ENCODE data around the gene SP2. TPM values are rescaled to one million over a fixed set of nuclear protein-coding genes. Genes with fewer than 3 reads are reported as not detected.

Gene SP2
- polyA plus RNA-seq (ENCODE audit: low read depth in 6 of 6), result 10 to 100 TPM in 2 of 6 donors, 1 to 10 TPM in 4; 2.2 to 17.1 (median 9.4) TPM

GRCh38 chr17:47895856-47896671 is at the start of gene SP2:
SP2 (plus strand) TSS chr17:47896236; CDS start chr17:47896287, 51 bp downstream.
- Mint-ChIP-seq H3K9me3 (no peaks in the 10 kb centered on the region), H3K4me1 (peaks cover 40 to 62% (median 43%) of the 10 kb centered on the region in 3 donors), H3K4me3 (peak within 1 kb of the TSS; percentile 92 to 100 (median 100)), H3K27ac (peak within 1 kb of the TSS; percentile 99 to 100 (median 100)), H3K27me3 (no peaks in the 10 kb centered on the region), H3K36me3 (peaks cover 0 to 5% of the 10 kb centered on the region in 2 donors)
- ATAC-seq (ENCODE audit: low read depth in 2 of 2), result peak; percentile 83 to 85
- DNase-seq, result peak; percentile 100

- Mint-ChIP-seq H3K36me3 (no peaks in the 10 kb centered on the region), H3K27ac (no peak overlapping the region), H3K27me3 (peaks cover 49 to 75% (median 71%) of the 10 kb centered on the region in 3 donors), H3K4me1 (peaks cover 19 to 29% (median 25%) of the 10 kb centered on the region in 3 donors), H3K4me3 (peak overlapping the region in 2 of 8 donors; percentile 4 to 20), H3K9me3 (no peaks in the 10 kb centered on the region)
- DNase-seq, result no peak
- no peak for ATAC-seq (ENCODE audit: low read depth in 2 of 2)
These were observed 49.2 kb upstream of the SP2 start for GRCh38 chr17:47846716-47847340.

GRCh38 chr17:47847341-47848197 is 48.5 kb upstream of the SP2 start:
- Mint-ChIP-seq H3K27me3 (peaks cover 55 to 83% (median 78%) of the 10 kb centered on the region in 3 donors), H3K4me1 (peaks cover 26 to 36% (median 33%) of the 10 kb centered on the region in 3 donors), H3K9me3 (no peaks in the 10 kb centered on the region), H3K4me3 (peak overlapping the region in 3 of 8 donors; percentile 4 to 41 (median 25)), H3K27ac (no peak overlapping the region), H3K36me3 (no peaks in the 10 kb centered on the region)
- ATAC-seq (ENCODE audit: low read depth in 2 of 2) (peak; percentile 49 to 51), DNase-seq (no peak)

- Mint-ChIP-seq H3K27ac (no peak overlapping the region), H3K36me3 (no peaks in the 10 kb centered on the region), H3K27me3 (peaks cover 55 to 89% (median 84%) of the 10 kb centered on the region in 3 donors), H3K4me3 (peak overlapping the region in 1 of 8 donors; percentile 25), H3K4me1 (peaks cover 23 to 32% (median 29%) of the 10 kb centered on the region in 3 donors), H3K9me3 (no peaks in the 10 kb centered on the region)
- ATAC-seq (ENCODE audit: low read depth in 2 of 2) (no peak), DNase-seq (no peak)
These were observed 47.9 kb upstream of the SP2 start for GRCh38 chr17:47848198-47848513.

GRCh38 chr17:47850373-47850691 is 45.7 kb upstream of the SP2 start:
- Mint-ChIP-seq H3K36me3 (no peaks in the 10 kb centered on the region), H3K27me3 (peaks cover 64 to 94% (median 90%) of the 10 kb centered on the region in 3 donors), H3K9me3 (no peaks in the 10 kb centered on the region), H3K4me3 (peak overlapping the region; percentile 16 to 85 (median 70)), H3K27ac (no peak overlapping the region), H3K4me1 (peaks cover 23 to 32% (median 29%) of the 10 kb centered on the region in 3 donors)
- ATAC-seq (ENCODE audit: low read depth in 2 of 2) (no peak), DNase-seq (no peak)

GRCh38 chr17:47850692-47851573 is 45.1 kb upstream of the SP2 start, which contains the start of gene SP6:
SP6 (minus strand) TSS chr17:47851163; CDS start chr17:47848429, 2,734 bp downstream.
- peak within 1 kb of the TSS; percentile 16 to 88 (median 74) for H3K4me3 Mint-ChIP-seq
- no peaks in the 10 kb centered on the region for H3K36me3 Mint-ChIP-seq
- H3K9me3 Mint-ChIP-seq, result no peaks in the 10 kb centered on the region
- H3K4me1 Mint-ChIP-seq, result peaks cover 23 to 32% (median 29%) of the 10 kb centered on the region in 3 donors
- ATAC-seq (ENCODE audit: low read depth in 2 of 2), result peak; percentile 65 to 67
- DNase-seq, result peak; percentile 31
- H3K27ac Mint-ChIP-seq, result no peak within 1 kb of the TSS
- peaks cover 63 to 94% (median 90%) of the 10 kb centered on the region in 3 donors for H3K27me3 Mint-ChIP-seq

- H3K4me1 Mint-ChIP-seq, result peaks cover 23 to 30% (median 29%) of the 10 kb centered on the region in 3 donors
- no peak for DNase-seq
These were observed 44.3 kb upstream of the SP2 start for GRCh38 chr17:47851764-47852112.

GRCh38 chr17:47852113-47852949 is 43.7 kb upstream of the SP2 start:
- DNase-seq, result peak; percentile 18
- H3K27ac Mint-ChIP-seq, result peak overlapping the region in 1 of 6 donors; percentile 27
- H3K9me3 Mint-ChIP-seq, result no peaks in the 10 kb centered on the region
- peak; percentile 32 to 39 for ATAC-seq (ENCODE audit: low read depth in 2 of 2)
- H3K27me3 Mint-ChIP-seq, result peaks cover 66 to 93% (median 90%) of the 10 kb centered on the region in 3 donors
- H3K4me1 Mint-ChIP-seq, result peaks cover 17 to 24% (median 24%) of the 10 kb centered on the region in 3 donors
- H3K36me3 Mint-ChIP-seq, result no peaks in the 10 kb centered on the region
- H3K4me3 Mint-ChIP-seq, result peak overlapping the region in 7 of 8 donors; percentile 18 to 88 (median 57)

More at GRCh38 chr17:47851764-47852112, 44.3 kb upstream of the SP2 start:
- Mint-ChIP-seq H3K27ac (no peak overlapping the region), H3K36me3 (no peaks in the 10 kb centered on the region), H3K4me3 (peak overlapping the region in 6 of 8 donors; percentile 26 to 88 (median 62)), H3K9me3 (no peaks in the 10 kb centered on the region), H3K27me3 (peaks cover 64 to 94% (median 90%) of the 10 kb centered on the region in 3 donors)
- ATAC-seq (ENCODE audit: low read depth in 2 of 2), result no peak

GRCh38 chr17:47853616-47854015 is 42.4 kb upstream of the SP2 start:
- peaks cover 70 to 93% (median 88%) of the 10 kb centered on the region in 3 donors for H3K27me3 Mint-ChIP-seq
- H3K4me3 Mint-ChIP-seq, result peak overlapping the region in 1 of 8 donors; percentile 35
- no peak for ATAC-seq (ENCODE audit: low read depth in 2 of 2)
- peaks cover 21 to 23% (median 22%) of the 10 kb centered on the region in 3 donors for H3K4me1 Mint-ChIP-seq
- peaks cover 0 to 7% of the 10 kb centered on the region in 2 donors for H3K36me3 Mint-ChIP-seq
- H3K9me3 Mint-ChIP-seq, result no peaks in the 10 kb centered on the region
- no peak for DNase-seq
- H3K27ac Mint-ChIP-seq, result no peak overlapping the region

- H3K27me3 Mint-ChIP-seq, result peaks cover 65 to 90% (median 86%) of the 10 kb centered on the region in 3 donors
- peaks cover 0 to 7% of the 10 kb centered on the region in 2 donors for H3K36me3 Mint-ChIP-seq
- H3K4me1 Mint-ChIP-seq, result peaks cover 13 to 16% (median 15%) of the 10 kb centered on the region in 3 donors
- H3K9me3 Mint-ChIP-seq, result no peaks in the 10 kb centered on the region
- no peak overlapping the region for H3K4me3 Mint-ChIP-seq
- no peak overlapping the region for H3K27ac Mint-ChIP-seq
- DNase-seq, result no peak
- no peak for ATAC-seq (ENCODE audit: low read depth in 2 of 2)
These were observed 40.3 kb upstream of the SP2 start for GRCh38 chr17:47855737-47856136.

- H3K9me3 Mint-ChIP-seq, result no peaks in the 10 kb centered on the region
These were observed 39.2 kb upstream of the SP2 start for GRCh38 chr17:47856830-47857229.

More at GRCh38 chr17:47856830-47857229, 39.2 kb upstream of the SP2 start:
- H3K36me3 Mint-ChIP-seq, result peaks cover 0 to 7% of the 10 kb centered on the region in 2 donors
- no peak for ATAC-seq (ENCODE audit: low read depth in 2 of 2)
- no peak for DNase-seq
- no peak overlapping the region for H3K27ac Mint-ChIP-seq
- H3K27me3 Mint-ChIP-seq, result peaks cover 65 to 84% (median 81%) of the 10 kb centered on the region in 3 donors
- H3K4me1 Mint-ChIP-seq, result peaks cover 9 to 13% (median 9%) of the 10 kb centered on the region in 3 donors
- no peak overlapping the region for H3K4me3 Mint-ChIP-seq

Data from naive B cell (primary cell).